HG02943 (cell line): ENCODE measurements around the gene UQCC2.

Experiments used
- ATAC-seq: cut with Tn5 transposase; IDR thresholded peaks from one replicate; pipeline ENCODE4 v1.9.1; 2021; ENCODE audit warnings: mild to moderate bottlenecking, low read depth, moderate library complexity; ENCODE audit not compliant: unreplicated experiment

The UQCC2 gene

GRCh38 chr6:33679761-33680160 is 31.7 kb downstream of the UQCC2 start:
- no peak for ATAC-seq

GRCh38 chr6:33678932-33679490 is 32.5 kb downstream of the UQCC2 start:
- ATAC-seq = no peak

- ATAC-seq = no peak
Observed at GRCh38 chr6:33678233-33678931, 33.1 kb downstream of the UQCC2 start.

- no peak for ATAC-seq
Observed at GRCh38 chr6:33677689-33678088, 33.8 kb downstream of the UQCC2 start.

DNA sequence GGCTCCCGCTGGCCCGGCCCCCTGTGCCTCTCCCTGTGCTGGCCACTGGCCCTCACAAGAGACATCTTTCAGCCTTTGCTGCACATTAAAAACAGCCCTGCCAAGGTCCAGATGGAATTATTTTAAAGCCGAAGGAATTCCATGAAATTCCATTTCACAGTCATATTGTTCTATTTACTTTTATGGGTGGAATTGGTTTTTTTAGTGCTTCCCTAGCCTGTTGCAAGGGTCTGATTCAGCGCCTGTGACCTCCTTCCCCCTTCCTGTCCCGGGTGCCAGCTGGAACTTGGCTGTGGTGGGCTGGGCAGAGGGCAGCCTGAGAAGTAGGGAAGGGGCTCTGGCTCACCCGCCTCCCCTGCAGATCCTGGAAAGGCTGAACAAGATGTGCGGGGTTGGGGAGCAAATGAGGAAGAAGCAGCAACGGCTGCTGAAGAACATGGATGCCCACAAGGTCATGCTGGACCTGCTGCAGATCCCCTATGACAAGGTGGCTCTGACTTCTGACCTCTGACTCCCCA is 34.3 kb downstream of the UQCC2 start:
- no peak for ATAC-seq

GRCh38 chr6:33676416-33677142 is 34.9 kb downstream of the UQCC2 start:
- ATAC-seq = no peak

DNA sequence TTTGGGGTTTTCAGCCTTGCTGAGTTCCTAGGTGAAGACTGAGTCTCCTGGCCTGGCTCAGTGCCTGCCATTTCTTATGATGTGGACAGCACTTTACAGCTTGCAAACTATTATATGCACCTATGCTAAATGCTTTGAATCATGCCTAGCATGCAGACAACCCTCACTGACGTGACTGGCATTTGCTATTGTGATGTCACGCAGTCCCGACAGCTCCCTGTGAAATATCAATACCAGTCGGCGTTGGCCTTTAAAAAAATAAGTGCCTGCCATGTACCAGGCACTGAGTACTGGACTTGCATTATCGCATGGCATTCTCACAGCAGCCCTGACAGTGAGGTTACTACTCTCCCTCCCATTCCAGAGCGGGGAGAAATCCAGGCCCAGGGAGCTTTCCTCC is 35.5 kb downstream of the UQCC2 start:
- ATAC-seq = no peak

GRCh38 chr6:33673851-33674250 is 37.6 kb downstream of the UQCC2 start:
- no peak for ATAC-seq

- no peak for ATAC-seq
Observed at GRCh38 chr6:33672808-33673207, 38.7 kb downstream of the UQCC2 start.

DNA sequence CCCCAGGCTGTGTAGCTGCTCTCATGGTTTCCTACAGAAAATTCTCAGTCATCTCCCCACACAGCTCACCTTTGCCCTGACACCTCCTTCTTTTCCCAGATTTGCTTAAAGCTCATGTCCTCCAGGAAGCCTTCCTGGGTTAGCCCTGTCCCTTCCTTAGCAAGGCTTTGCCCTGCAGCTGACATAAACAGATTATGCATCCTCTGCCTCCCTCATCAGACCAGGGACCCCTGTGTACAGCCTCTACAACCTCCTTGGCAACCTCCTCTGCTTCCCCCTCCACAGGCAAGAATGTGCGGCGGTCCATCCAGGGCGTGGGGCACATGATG is 39.8 kb downstream of the UQCC2 start:
- ATAC-seq = no peak

DNA sequence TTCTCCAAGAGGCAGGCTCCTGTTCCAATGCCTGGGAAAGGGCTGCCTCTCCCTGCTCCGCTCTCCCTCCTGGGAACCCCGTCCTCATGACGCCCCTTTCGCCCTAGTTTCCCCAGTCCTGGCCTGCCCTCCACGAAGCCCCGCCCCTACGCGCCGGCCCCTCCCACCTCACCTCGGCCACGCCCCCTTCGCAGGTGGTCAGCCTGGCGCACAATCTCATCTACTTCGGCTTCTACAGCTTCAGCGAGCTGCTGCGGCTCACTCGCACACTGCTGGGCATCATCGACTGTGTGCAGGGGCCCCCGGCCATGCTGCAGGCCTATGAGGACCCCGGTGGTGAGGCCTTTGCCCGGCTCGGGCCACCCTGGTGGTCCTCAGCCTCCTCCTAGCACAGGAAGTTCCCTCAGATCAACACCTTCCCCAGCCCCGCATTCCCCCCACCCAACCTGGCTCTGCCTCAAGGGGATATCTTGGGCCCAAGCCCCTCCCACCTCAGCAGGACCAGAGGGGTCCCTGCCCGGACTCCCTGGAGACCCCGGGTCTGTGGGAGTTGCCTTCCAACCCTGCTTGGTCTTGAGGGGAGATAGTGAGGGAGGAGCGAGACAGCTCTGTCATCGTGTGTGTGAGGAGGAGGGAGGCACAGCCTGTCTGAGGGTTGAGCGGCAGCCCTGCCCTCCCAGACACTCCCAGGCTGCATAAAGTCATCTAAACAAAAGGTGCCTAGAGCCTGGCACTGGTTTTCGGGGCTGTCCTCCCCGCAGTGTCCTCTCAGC is 40.3 kb downstream of the UQCC2 start:
- no peak for ATAC-seq

- no peak for ATAC-seq
Observed at GRCh38 chr6:33670086-33670660, 41.3 kb downstream of the UQCC2 start.

DNA sequence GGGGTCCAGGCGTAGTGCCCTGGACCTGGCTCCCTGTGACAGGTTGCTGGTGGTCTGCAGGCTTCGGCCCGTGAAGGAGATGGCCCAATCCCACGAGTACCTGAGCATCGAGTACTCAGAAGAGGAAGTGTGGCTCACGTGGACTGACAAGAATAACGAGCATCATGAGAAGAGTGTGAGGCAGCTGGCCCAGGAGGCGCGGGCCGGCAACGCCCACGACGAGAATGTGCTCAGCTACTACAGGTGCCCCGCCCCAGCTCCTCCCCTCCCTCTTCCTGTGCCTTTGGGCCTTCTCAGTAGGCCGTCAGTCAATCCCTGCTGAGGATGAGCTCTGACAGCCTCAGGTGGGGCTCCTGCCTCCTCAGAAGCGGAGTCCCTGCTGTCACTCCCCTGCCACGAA is 42.6 kb downstream of the UQCC2 start:
- no peak for ATAC-seq

GRCh38 chr6:33668328-33668727 is 43.2 kb downstream of the UQCC2 start:
- ATAC-seq = no peak

- ATAC-seq = no peak
Observed at GRCh38 chr6:33667776-33668175, 43.7 kb downstream of the UQCC2 start.

DNA sequence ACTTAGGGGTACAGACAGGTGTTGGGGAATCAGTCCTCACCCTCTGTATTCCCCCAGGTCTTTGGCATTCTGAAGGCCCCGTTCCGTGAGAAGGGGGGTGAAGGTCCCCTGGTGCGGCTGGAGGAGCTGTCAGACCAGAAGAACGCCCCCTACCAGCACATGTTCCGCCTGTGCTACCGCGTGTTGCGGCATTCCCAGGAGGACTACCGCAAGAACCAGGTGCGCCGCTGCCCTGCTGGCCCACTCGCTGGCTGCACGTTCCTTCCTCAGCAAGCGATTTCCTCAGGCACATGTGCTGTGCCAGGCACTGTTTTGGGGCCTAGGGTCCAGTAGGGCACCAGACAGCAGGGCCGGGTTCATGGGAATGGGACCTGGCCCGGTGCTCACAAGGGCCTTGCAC is 44.4 kb downstream of the UQCC2 start:
- ATAC-seq = no peak

- ATAC-seq = no peak
Observed at GRCh38 chr6:33665957-33666356, 45.5 kb downstream of the UQCC2 start.

DNA sequence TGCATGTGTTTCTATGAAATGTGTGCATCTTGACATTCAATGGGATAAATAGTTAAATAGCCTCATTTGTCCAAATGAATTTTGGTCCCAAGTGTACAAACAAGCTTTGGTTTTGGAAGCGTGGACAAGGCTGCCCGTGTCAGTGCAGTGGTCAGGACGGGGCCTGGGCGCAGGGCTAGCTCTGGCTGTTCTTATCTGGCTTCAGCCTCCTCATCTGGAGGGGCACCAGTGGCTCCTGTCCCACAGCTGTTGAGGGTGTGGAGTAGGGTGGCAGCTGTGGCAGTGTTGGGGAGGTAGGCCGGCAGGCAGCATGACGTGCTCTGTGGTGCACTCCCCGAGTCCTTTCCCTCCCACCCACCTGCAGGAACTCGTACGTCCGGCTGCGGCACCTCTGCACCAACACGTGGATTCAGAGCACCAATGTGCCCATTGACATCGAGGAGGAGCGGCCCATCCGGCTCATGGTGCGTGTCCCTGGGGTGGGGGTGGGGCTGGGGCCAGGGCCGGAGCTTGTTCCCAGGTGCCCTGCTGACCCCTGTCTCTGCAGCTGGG is 46.9 kb downstream of the UQCC2 start:
- no peak for ATAC-seq

GRCh38 chr6:33663727-33664449 is 47.6 kb downstream of the UQCC2 start:
- ATAC-seq = no peak

GRCh38 chr6:33663028-33663427 is 48.5 kb downstream of the UQCC2 start:
- no peak for ATAC-seq
